HG02571 (cell line): ENCODE results near the gene MMRN2.
"Not testable (repeated sequence)": the region's sequence is repeated elsewhere in the genome, so short reads cannot be mapped to it uniquely, and the experiment has no call there.

Experiments
- ATAC-seq: cut with Tn5 transposase; IDR thresholded peaks from one replicate; pipeline ENCODE4 v1.9.1; 2021; ENCODE audit warnings: mild to moderate bottlenecking, moderate library complexity; ENCODE audit not compliant: unreplicated experiment

Gene MMRN2

GRCh38 chr10:86957471-86958115 lies at the start of gene MMRN2:
TSS of gene MMRN2 (minus strand) at chr10:86957615. CDS start at chr10:86957541, 74 bp downstream.
- no peak for ATAC-seq

GRCh38 chr10:87007124-87007523 lies 49.7 kb upstream of the MMRN2 start:
- ATAC-seq: not testable (repeated sequence)

- no peak for ATAC-seq
Observed at GRCh38 chr10:87000491-87000890, 43.1 kb upstream of the MMRN2 start.

GRCh38 chr10:86999802-87000403 lies 42.5 kb upstream of the MMRN2 start:
- ATAC-seq: not testable (repeated sequence)

GRCh38 chr10:86992929-86993328 lies 35.5 kb upstream of the MMRN2 start:
- ATAC-seq: no peak

GRCh38 chr10:86992456-86992855 lies 35.0 kb upstream of the MMRN2 start:
- ATAC-seq: no peak

GRCh38 chr10:86991362-86991761 lies 33.9 kb upstream of the MMRN2 start:
- not testable (repeated sequence) for ATAC-seq

- no peak for ATAC-seq
Observed at GRCh38 chr10:86988520-86988919, 31.1 kb upstream of the MMRN2 start.

- ATAC-seq: not testable (repeated sequence)
Observed at GRCh38 chr10:86984498-86984897, 27.1 kb upstream of the MMRN2 start.

- ATAC-seq: no peak
Observed at GRCh38 chr10:86981716-86982115, 24.3 kb upstream of the MMRN2 start.

- not testable (repeated sequence) for ATAC-seq
Observed at GRCh38 chr10:86981020-86981419, 23.6 kb upstream of the MMRN2 start.

GRCh38 chr10:86979977-86980448 lies 22.6 kb upstream of the MMRN2 start:
- no peak for ATAC-seq

- ATAC-seq: no peak
Observed at GRCh38 chr10:86979296-86979818, 21.9 kb upstream of the MMRN2 start.

GRCh38 chr10:86978457-86978856 lies 21.0 kb upstream of the MMRN2 start:
- ATAC-seq: not testable (repeated sequence)

GRCh38 chr10:86976362-86977056 lies 19.1 kb upstream of the MMRN2 start:
- no peak for ATAC-seq

- ATAC-seq: no peak
Observed at GRCh38 chr10:86974484-86974883, 17.1 kb upstream of the MMRN2 start.

GRCh38 chr10:86972613-86973380 lies 15.4 kb upstream of the MMRN2 start:
- ATAC-seq: no peak

- peak; percentile 71 for ATAC-seq
Observed at GRCh38 chr10:86971232-86971991, 14.0 kb upstream of the MMRN2 start.

GRCh38 chr10:86970982-86971231 lies 13.5 kb upstream of the MMRN2 start:
- ATAC-seq: no peak

- no peak for ATAC-seq
Observed at GRCh38 chr10:86970162-86970981, 13.0 kb upstream of the MMRN2 start.
